Small intestine (tissue), 7 donors: ENCODE data around the gene SRSF5. TPM values are rescaled to one million over a fixed set of nuclear protein-coding genes. Genes with fewer than 3 reads are reported as not detected.
"Not testable (repeated sequence)": the region's sequence is repeated elsewhere in the genome, so short reads cannot be mapped to it uniquely, and the experiment has no call there.

Source experiments
- DNase-seq, 2 donors: peaks; one replicate each; pipeline versions ENCODE4 v3.0.0 to v3.0.0-alpha.2; 2013
- FAIRE-seq: peaks from 2 replicates; lab custom pipeline; 2012; peaks lifted over from hg19 to GRCh38; lab: Jason Lieb, UNC
- H3K27ac ChIP-seq, 3 donors: one replicate each; pipeline ENCODE4 v1.5.1; 2013; ENCODE audit warnings: low read length in 2 of 3, mild to moderate bottlenecking in 2 of 3, control low read depth in 1 of 3, inconsistent platforms in 1 of 3, low read depth in 1 of 3, moderate library complexity in 1 of 3
- H3K27me3 ChIP-seq, 3 donors: one replicate each; pipeline ENCODE4 v1.6.1; 2013; ENCODE audit warnings: low read length in 3 of 3, inconsistent platforms in 1 of 3; ENCODE audit not compliant: control insufficient read depth in 3 of 3, insufficient read depth in 3 of 3
- H3K36me3 ChIP-seq, 3 donors: one replicate each; pipeline ENCODE4 v1.6.1; 2013; ENCODE audit warnings: low read length in 3 of 3, inconsistent platforms in 1 of 3, low read depth in 1 of 3, mild to moderate bottlenecking in 1 of 3, moderate library complexity in 1 of 3; ENCODE audit not compliant: control insufficient read depth in 3 of 3, insufficient read depth in 2 of 3
- H3K4me1 ChIP-seq, 3 donors: one replicate each; pipeline ENCODE4 v1.6.1; 2013; ENCODE audit warnings: low read length in 2 of 3, inconsistent platforms in 1 of 3, low read depth in 1 of 3, mild to moderate bottlenecking in 1 of 3, moderate library complexity in 1 of 3; ENCODE audit not compliant: control insufficient read depth in 3 of 3, insufficient read depth in 2 of 3
- H3K4me3 ChIP-seq, 3 donors: one replicate each; pipeline ENCODE4 v1.5.1; 2013; ENCODE audit warnings: low read length in 3 of 3, control low read depth in 1 of 3, inconsistent platforms in 1 of 3, low read depth in 1 of 3, mild to moderate bottlenecking in 1 of 3, moderate library complexity in 1 of 3
- H3K9me3 ChIP-seq, 2 donors: one replicate each; pipeline ENCODE4 v1.6.1; 2013; ENCODE audit warnings: low read depth in 1 of 2, low read length in 1 of 2; ENCODE audit not compliant: control insufficient read depth in 2 of 2, insufficient read depth in 1 of 2
- whole genome bisulfite sequencing, 3 donors: extraction: QIAGEN DNeasy Blood & Tissue Kit; methylation state at CpG; one replicate each; pipeline ENCODE4 v1.1.7; 2013; 5-methylcytosine and 5-hydroxymethylcytosine counted together
- polyA plus RNA-seq, 4 donors: library from polyadenylated mRNA; stranded (reverse) in 3 of 4; unstranded in 1 of 4; fragments of 200-250 nt in 3 of 4; fragments of 120-200 nt in 1 of 4; gene quantifications; one replicate each; pipeline versions ENCODE4 v1.2.1 to v1.2.3, GENCODE V29; 2013
- donor health status: healthy with polysubstance abuse.
- donor health status: control.
- donor health status: control.
- donor health status: Bipolar disorder and iron deficiency.
- donor health status: healthy.

SRSF5 gene
- polyA plus RNA-seq, 4 donors, result 216 to 524 (median 250) TPM

- not testable (repeated sequence) for H3K27ac ChIP-seq, H3K27me3 ChIP-seq, H3K4me1 ChIP-seq, FAIRE-seq, H3K4me3 ChIP-seq, DNase-seq, H3K36me3 ChIP-seq, H3K9me3 ChIP-seq
- WGBS, 3 donors, result 51 to 71% (median 54%) methylated on average over 4 of the region's 4 CpGs
Measured at GRCh38 chr14:69736405-69736804, 30.5 kb upstream of the SRSF5 start.

DNA sequence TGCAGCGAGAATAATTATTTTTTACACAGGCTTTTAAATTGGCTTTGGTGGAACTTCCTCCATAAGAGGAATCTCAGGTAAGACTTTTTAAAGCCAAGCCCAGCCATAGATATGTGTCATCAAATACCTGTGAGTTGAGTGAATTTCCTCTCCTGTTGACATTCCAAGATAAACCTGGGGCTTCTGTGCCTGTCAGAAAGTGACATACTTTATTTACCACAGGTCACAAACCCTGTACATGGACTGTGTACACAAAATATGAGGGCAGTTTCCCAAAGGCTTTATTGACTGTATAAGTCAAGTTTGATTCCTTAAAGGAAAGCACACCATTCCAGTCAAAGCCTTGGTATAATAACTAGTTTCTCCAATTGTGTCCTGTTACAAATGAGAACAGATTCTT, 25.9 kb upstream of the SRSF5 start:
- peak in 1 of 2 donors; percentile 51 for DNase-seq
- no peak overlapping the region for H3K27ac ChIP-seq
- no peaks in the 10 kb centered on the region for H3K36me3 ChIP-seq
- H3K9me3 ChIP-seq, result peaks cover 0 to 12% of the 10 kb centered on the region in 2 donors
- H3K27me3 ChIP-seq, result no peaks in the 10 kb centered on the region
- 89 to 94% (median 93%) methylated on average over 1 of the region's 1 CpG for whole genome bisulfite sequencing, 3 donors
- FAIRE-seq, result no peak
- no peak overlapping the region for H3K4me3 ChIP-seq
- H3K4me1 ChIP-seq, result peaks cover 0 to 4% (median 0%) of the 10 kb centered on the region in 3 donors

GRCh38 chr14:69749956-69750355, 17.0 kb upstream of the SRSF5 start:
- Histone ChIP-seq H3K27me3 (no peaks in the 10 kb centered on the region), H3K4me1 (peaks cover 0 to 30% (median 3%) of the 10 kb centered on the region in 3 donors), H3K4me3 (no peak overlapping the region), H3K36me3 (no peaks in the 10 kb centered on the region), H3K27ac (peak overlapping the region in 2 of 3 donors; percentile 30 to 81), H3K9me3 (peaks cover 0 to 5% of the 10 kb centered on the region in 2 donors)
- DNase-seq (peak; percentile 81 to 84), FAIRE-seq (no peak)
- 4 to 59% (median 5%) methylated on average over 1 of the region's 1 CpG for WGBS, 3 donors

GRCh38 chr14:69750495-69750894, 16.4 kb upstream of the SRSF5 start:
- DNase-seq (no peak), FAIRE-seq (no peak)
- H3K4me1 ChIP-seq, result peaks cover 0 to 35% (median 3%) of the 10 kb centered on the region in 3 donors
- H3K4me3 ChIP-seq, result no peak overlapping the region
- no peaks in the 10 kb centered on the region for H3K36me3 ChIP-seq
- 56 to 90% (median 74%) methylated on average over 2 of the region's 2 CpGs for WGBS, 3 donors
- no peaks in the 10 kb centered on the region for H3K27me3 ChIP-seq
- H3K9me3 ChIP-seq, result peaks cover 0 to 5% of the 10 kb centered on the region in 2 donors
- peak overlapping the region in 2 of 3 donors; percentile 30 to 81 for H3K27ac ChIP-seq

DNA sequence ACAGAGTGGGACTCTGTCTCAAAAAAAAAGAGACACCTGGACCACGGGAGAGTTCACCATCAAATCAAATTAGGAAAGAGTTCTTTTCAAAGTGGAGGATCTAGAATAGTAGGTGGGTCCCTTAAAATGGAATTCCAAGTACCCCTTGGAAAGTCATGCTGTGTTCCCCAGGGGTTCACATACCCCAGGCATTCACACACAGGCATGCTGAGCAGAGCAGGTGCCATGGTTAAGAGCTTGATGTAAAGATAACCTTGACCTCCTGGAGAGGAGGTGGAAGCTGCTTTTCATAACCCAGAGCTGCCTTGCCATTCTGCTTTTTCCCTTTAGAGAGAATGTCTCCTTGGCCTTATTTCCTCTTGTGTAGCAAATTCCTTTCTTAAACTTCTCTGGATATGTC, 14.2 kb upstream of the SRSF5 start:
- WGBS, 3 donors, result 54 to 76% (median 69%) methylated on average over 1 of the region's 1 CpG
- no peak for FAIRE-seq
- no peaks in the 10 kb centered on the region for H3K36me3 ChIP-seq

DNA sequence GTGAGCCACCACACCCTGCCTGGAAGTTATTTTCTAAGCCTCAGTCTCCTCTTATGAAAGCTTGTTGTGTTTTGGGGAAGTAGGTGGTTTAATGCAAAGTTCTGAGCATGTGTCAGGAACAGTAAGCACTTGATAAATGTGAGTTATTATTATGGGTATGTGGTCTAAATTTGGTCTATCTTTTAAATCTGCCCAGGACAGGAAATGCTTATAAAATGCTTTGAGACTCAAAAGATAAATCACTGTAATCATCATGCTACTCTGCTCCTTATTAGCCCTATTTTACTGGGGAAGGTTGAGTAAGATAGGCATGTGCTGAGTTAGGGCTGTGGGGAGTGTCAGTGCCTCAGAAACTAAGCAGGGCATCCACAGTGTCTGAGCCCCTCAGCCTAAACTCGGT, 13.1 kb upstream of the SRSF5 start:
- 90 to 95% (median 92%) methylated on average over 1 of the region's 1 CpG for WGBS, 3 donors
- peak overlapping the region in 1 of 3 donors; percentile 97 for H3K27ac ChIP-seq
- no peak for DNase-seq
- H3K36me3 ChIP-seq, result no peaks in the 10 kb centered on the region
- H3K4me3 ChIP-seq, result no peak overlapping the region
- peaks cover 0 to 5% of the 10 kb centered on the region in 2 donors for H3K9me3 ChIP-seq
- FAIRE-seq, result no peak
- peaks cover 0 to 36% (median 6%) of the 10 kb centered on the region in 3 donors for H3K4me1 ChIP-seq
- no peaks in the 10 kb centered on the region for H3K27me3 ChIP-seq

More for the DNA sequence above, 14.2 kb upstream of the SRSF5 start:
- no peaks in the 10 kb centered on the region for H3K27me3 ChIP-seq
- H3K4me3 ChIP-seq, result no peak overlapping the region
- H3K9me3 ChIP-seq, result peaks cover 0 to 5% of the 10 kb centered on the region in 2 donors
- H3K27ac ChIP-seq, result no peak overlapping the region
- peaks cover 0 to 38% (median 6%) of the 10 kb centered on the region in 3 donors for H3K4me1 ChIP-seq
- no peak for DNase-seq

DNA sequence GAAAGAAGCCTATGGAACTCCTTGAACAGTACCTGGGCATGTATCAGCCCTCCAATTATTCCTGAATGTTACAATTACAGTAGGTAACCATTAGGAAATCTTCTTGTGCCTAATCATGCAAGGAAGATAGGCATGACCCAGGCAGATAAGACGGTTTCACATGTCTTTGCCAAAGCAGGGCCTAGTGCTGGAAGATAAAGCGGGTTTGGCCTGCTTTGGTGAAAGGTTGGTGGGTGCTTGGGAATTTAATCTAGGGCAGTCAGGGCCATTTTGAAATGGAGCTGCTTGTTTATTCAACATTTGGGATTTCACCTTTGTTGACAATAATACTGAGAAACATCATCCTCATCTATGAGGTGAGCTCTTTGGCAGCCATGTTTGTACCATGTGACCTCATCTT, 12.5 kb upstream of the SRSF5 start:
- Histone ChIP-seq H3K27me3 (no peaks in the 10 kb centered on the region), H3K4me3 (no peak overlapping the region), H3K27ac (peak overlapping the region in 2 of 3 donors; percentile 92 to 97), H3K9me3 (peaks cover 0 to 5% of the 10 kb centered on the region in 2 donors), H3K4me1 (peaks cover 0 to 35% (median 6%) of the 10 kb centered on the region in 3 donors), H3K36me3 (no peaks in the 10 kb centered on the region)
- no peak for FAIRE-seq
- 70 to 82% (median 78%) methylated on average over 2 of the region's 2 CpGs for WGBS, 3 donors
- no peak for DNase-seq

DNA sequence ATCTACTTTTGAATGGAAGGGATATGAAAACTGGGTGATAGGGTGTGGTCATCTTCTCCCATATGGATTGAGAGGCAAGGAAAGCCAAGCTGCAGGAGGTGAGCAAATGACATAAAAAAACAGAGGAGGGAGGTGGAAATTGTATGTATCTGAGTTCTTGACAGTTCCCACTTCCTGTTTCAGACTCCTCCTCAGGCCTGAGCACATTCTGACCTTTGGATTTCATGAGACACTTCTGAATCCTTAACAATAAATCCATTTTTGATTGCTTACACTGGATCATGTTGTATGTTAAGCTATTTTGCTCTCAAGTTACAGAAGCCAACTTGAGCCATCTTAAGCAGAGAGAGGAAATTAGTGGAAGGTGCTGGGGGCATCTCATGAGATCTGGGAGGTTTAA, 11.6 kb upstream of the SRSF5 start:
- H3K36me3 ChIP-seq, result no peaks in the 10 kb centered on the region
- peaks cover 0 to 5% of the 10 kb centered on the region in 2 donors for H3K9me3 ChIP-seq
- peak overlapping the region; percentile 70 to 97 (median 92) for H3K27ac ChIP-seq
- H3K4me3 ChIP-seq, result no peak overlapping the region
- no peaks in the 10 kb centered on the region for H3K27me3 ChIP-seq
- H3K4me1 ChIP-seq, result peaks cover 0 to 29% (median 6%) of the 10 kb centered on the region in 3 donors
- FAIRE-seq, result no peak
- peak; percentile 80 to 84 for DNase-seq

GRCh38 chr14:69755784-69756183, 11.2 kb upstream of the SRSF5 start:
- FAIRE-seq (no peak), DNase-seq (peak; percentile 91 to 92)
- Histone ChIP-seq H3K9me3 (peaks cover 0 to 5% of the 10 kb centered on the region in 2 donors), H3K27ac (peak overlapping the region; percentile 70 to 97 (median 92)), H3K27me3 (no peaks in the 10 kb centered on the region), H3K4me1 (peaks cover 0 to 24% (median 2%) of the 10 kb centered on the region in 3 donors), H3K36me3 (no peaks in the 10 kb centered on the region), H3K4me3 (no peak overlapping the region)
- WGBS, 3 donors, result 10 to 48% (median 40%) methylated on average over 2 of the region's 2 CpGs
